GM23338 (cell line): ENCODE measurements around the gene LAYN.

Source experiments
- CREB1 ChIP-seq: fragments of 250-450 bp; sonication (Bioruptor Pico); IDR thresholded peaks from 2 replicates; pipeline ENCODE4 v1.5.0; 2020; ENCODE audit warnings: low read depth, mild to moderate bottlenecking, moderate library complexity
- EZH2 ChIP-seq: fragments of 200-600 bp; sonication (generic); IDR thresholded peaks from one replicate; pipeline ENCODE4 v1.8.0; 2017; ENCODE audit warnings: antibody characterized with exemption, mild to moderate bottlenecking, low read depth; ENCODE audit not compliant: unreplicated experiment
- EZH2phosphoT487 ChIP-seq: fragments of 200-600 bp; sonication (generic); IDR thresholded peaks from one replicate; pipeline ENCODE4 v1.8.1; 2018; ENCODE audit warnings: antibody characterized with exemption; ENCODE audit not compliant: unreplicated experiment
- JUNB ChIP-seq: IDR thresholded peaks from one replicate; pipeline ENCODE4 v1.6.1; 2016; ENCODE audit warnings: antibody characterized with exemption; ENCODE audit not compliant: unreplicated experiment
- NANOG ChIP-seq: IDR thresholded peaks from 2 replicates; pipeline ENCODE4 v1.6.1; 2016; ENCODE audit warnings: antibody characterized with exemption, borderline replicate concordance
- POLR2AphosphoS5 ChIP-seq: IDR thresholded peaks from 2 replicates; pipeline ENCODE4 v1.6.1; 2016; ENCODE audit warnings: antibody characterized with exemption, low read depth
- REST ChIP-seq: IDR thresholded peaks from one replicate; pipeline ENCODE4 v1.6.1; 2018; ENCODE audit warnings: antibody characterized with exemption; ENCODE audit not compliant: unreplicated experiment
- ZNF114 ChIP-seq: fragments of 250-450 bp; sonication (Bioruptor Pico); IDR thresholded peaks from 2 replicates; pipeline ENCODE4 v1.5.0; 2020; ENCODE audit warnings: mild to moderate bottlenecking, moderate library complexity
- ZNF331 ChIP-seq: fragments of 250-450 bp; sonication (Bioruptor Pico); IDR thresholded peaks from 2 replicates; pipeline ENCODE4 v1.5.0; 2020; ENCODE audit warnings: low read depth, mild to moderate bottlenecking, moderate library complexity
- TF ChIP-seq, protein P1 (sequence below), 2 experiments: fragments of 200-600 bp in 1 of 2; sonication (generic) in 1 of 2; conservative IDR thresholded peaks; 2 replicates each; pipeline versions ENCODE4 v1.5.1 to v1.6.1; 2016 to 2017; ENCODE audit warnings: antibody characterized with exemption in 2 of 2, low read depth in 2 of 2, mild to moderate bottlenecking in 2 of 2, moderate library complexity in 1 of 2
- TF ChIP-seq, protein P2 (sequence below): IDR thresholded peaks from 2 replicates; pipeline ENCODE4 v1.6.1; 2016; ENCODE audit warnings: antibody characterized with exemption

DNA sequence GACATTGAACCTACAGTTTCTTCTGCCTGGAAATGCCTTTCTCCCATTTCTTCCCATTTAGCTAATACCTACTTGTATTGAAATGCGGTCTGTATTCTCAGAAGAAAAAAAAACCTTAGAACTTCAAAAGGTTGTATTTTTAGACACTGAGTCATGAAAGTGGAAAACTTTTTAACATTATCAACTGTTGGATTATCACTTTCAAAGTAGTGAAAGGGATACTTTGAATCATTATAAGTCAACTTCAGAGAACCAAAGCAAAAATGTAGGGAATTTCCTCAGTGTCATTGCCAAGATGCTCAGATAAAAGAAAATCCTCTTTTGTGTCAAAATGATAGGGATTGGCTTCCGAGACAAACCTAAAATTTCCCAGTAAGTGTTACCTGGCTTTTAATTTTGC lies 19.4 kb upstream of the LAYN start:
- TF ChIP-seq, protein P1, sequence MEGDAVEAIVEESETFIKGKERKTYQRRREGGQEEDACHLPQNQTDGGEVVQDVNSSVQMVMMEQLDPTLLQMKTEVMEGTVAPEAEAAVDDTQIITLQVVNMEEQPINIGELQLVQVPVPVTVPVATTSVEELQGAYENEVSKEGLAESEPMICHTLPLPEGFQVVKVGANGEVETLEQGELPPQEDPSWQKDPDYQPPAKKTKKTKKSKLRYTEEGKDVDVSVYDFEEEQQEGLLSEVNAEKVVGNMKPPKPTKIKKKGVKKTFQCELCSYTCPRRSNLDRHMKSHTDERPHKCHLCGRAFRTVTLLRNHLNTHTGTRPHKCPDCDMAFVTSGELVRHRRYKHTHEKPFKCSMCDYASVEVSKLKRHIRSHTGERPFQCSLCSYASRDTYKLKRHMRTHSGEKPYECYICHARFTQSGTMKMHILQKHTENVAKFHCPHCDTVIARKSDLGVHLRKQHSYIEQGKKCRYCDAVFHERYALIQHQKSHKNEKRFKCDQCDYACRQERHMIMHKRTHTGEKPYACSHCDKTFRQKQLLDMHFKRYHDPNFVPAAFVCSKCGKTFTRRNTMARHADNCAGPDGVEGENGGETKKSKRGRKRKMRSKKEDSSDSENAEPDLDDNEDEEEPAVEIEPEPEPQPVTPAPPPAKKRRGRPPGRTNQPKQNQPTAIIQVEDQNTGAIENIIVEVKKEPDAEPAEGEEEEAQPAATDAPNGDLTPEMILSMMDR (conservative IDR thresholded peaks at IDR 0.05; ENCODE audit: low read depth in 2 of 2) = no peak
- TF ChIP-seq POLR2AphosphoS5 = no peak
- no peak for TF ChIP-seq JUNB
- no peak for TF ChIP-seq EZH2
- TF ChIP-seq EZH2phosphoT487 = no peak
- no peak for TF ChIP-seq REST
- no peak for TF ChIP-seq CREB1 (CRISPR knock-in tag)
- no peak for TF ChIP-seq ZNF331 (CRISPR knock-in tag)
- TF ChIP-seq, protein P2, sequence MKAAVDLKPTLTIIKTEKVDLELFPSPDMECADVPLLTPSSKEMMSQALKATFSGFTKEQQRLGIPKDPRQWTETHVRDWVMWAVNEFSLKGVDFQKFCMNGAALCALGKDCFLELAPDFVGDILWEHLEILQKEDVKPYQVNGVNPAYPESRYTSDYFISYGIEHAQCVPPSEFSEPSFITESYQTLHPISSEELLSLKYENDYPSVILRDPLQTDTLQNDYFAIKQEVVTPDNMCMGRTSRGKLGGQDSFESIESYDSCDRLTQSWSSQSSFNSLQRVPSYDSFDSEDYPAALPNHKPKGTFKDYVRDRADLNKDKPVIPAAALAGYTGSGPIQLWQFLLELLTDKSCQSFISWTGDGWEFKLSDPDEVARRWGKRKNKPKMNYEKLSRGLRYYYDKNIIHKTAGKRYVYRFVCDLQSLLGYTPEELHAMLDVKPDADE = no peak
- no peak for TF ChIP-seq ZNF114 (CRISPR knock-in tag)
- no peak for TF ChIP-seq NANOG
